K562 (cell line): ENCODE measurements around the gene FBXW11. TPM values are rescaled to one million over a fixed set of nuclear protein-coding genes. Genes with fewer than 3 reads are reported as not detected.

Experiments
- ATAC-seq: fragments of 200-7000 bp; cut with Tn5 transposase; 3 replicates; pipeline ENCODE4 v1.9.1; 2020; ENCODE audit warnings: moderate library complexity
- BruUV-seq: library from RNA; stranded (reverse); fragments of 400-500 nt; replicated peaks from 2 replicates; lab custom pipeline; 2021; lab: Mats Ljungman, UMichigan
- CTCF ChIA-PET: fragments of 300-600 bp; formaldehyde crosslinking; extraction: SDS; loops from one replicate; lab custom pipeline; 2021; ENCODE audit warnings: low intra/inter-chr PET ratio; lab: Yijun Ruan, JAX
- POLR2A ChIA-PET: fragments of 300-600, 350-650 bp; sonication (Branson Sonifier 250); formaldehyde crosslinking; extraction: SDS; loops from one replicate; lab custom pipeline; 2021; ENCODE audit warnings: antibody characterized with exemption, inconsistent platforms; lab: Yijun Ruan, JAX
- DNase-seq, 4 experiments: peaks; one replicate each; pipeline versions ENCODE4 v3.0.0 to v3.0.0-alpha.2; 2011 to 2018; ENCODE audit warnings: low spot score in 3 of 4, mixed read lengths in 3 of 4; ENCODE audit errors: extremely low read depth in 1 of 4
- FAIRE-seq: peaks from 2 replicates; lab custom pipeline; 2011; peaks lifted over from hg19 to GRCh38; lab: Jason Lieb, UNC
- H2AFZ ChIP-seq: 2 replicates; pipeline ENCODE4 v1.6.0; 2011; ENCODE audit warnings: low read depth, low read length, control low read depth, inconsistent platforms
- H3K27ac ChIP-seq: fragments of 200-600 bp; 3 replicates; pipeline ENCODE4 v1.8.0; 2011; ENCODE audit warnings: low read depth, mild to moderate bottlenecking, control low read depth, inconsistent platforms, low read length, moderate library complexity, mixed read lengths; ENCODE audit errors: extremely low read depth
- H3K27me3 ChIP-seq, 2 experiments: fragments of 300-600 bp in 1 of 2; 2 replicates in 1 of 2; 3 replicates in 1 of 2; pipeline versions ENCODE4 v1.6.0 to v1.8.0; 2011; ENCODE audit warnings: inconsistent platforms in 2 of 2, low read length in 2 of 2, mild to moderate bottlenecking in 1 of 2, mixed read lengths in 1 of 2, moderate library complexity in 1 of 2; ENCODE audit not compliant: control insufficient read depth in 2 of 2, insufficient read depth in 2 of 2
- H3K36me3 ChIP-seq: fragments of 300-600 bp; 3 replicates; pipeline ENCODE4 v1.8.0; 2011; ENCODE audit warnings: mild to moderate bottlenecking, low read length, inconsistent platforms; ENCODE audit not compliant: control insufficient read depth, insufficient read depth
- H3K4me1 ChIP-seq, 2 experiments: fragments of 200-600 bp in 1 of 2; replicated peaks in 1 of 2; 2 replicates in 1 of 2; 3 replicates in 1 of 2; pipeline versions ENCODE4 v1.5.1 to v1.8.0; 2011; ENCODE audit warnings: inconsistent platforms in 2 of 2, low read length in 2 of 2, mild to moderate bottlenecking in 1 of 2, mixed read lengths in 1 of 2, moderate library complexity in 1 of 2; ENCODE audit not compliant: control insufficient read depth in 2 of 2, insufficient read depth in 2 of 2
- H3K4me2 ChIP-seq: 2 replicates; pipeline ENCODE4 v1.6.1; 2011; ENCODE audit warnings: low read length, control low read depth, inconsistent platforms, mixed read lengths; ENCODE audit not compliant: insufficient read depth
- H3K4me3 ChIP-seq: fragments of 200-600 bp; sonication (generic), shearing (Covaris generic); 2 replicates; pipeline ENCODE4 v1.5.1; 2016; ENCODE audit warnings: control low read depth, inconsistent platforms
- H3K79me2 ChIP-seq: fragments of 200-600 bp; 3 replicates; pipeline ENCODE4 v1.8.0; 2011; ENCODE audit warnings: low read length, inconsistent platforms; ENCODE audit not compliant: control insufficient read depth, insufficient read depth
- H3K9ac ChIP-seq, 2 experiments: 2 replicates each; pipeline versions ENCODE4 v1.6.0 to v1.6.1; 2011; ENCODE audit warnings: low read depth in 2 of 2, low read length in 2 of 2, control low read depth in 1 of 2, inconsistent platforms in 1 of 2, mild to moderate bottlenecking in 1 of 2, mixed read lengths in 1 of 2; ENCODE audit not compliant: insufficient read depth in 1 of 2
- H3K9me1 ChIP-seq: one replicate; pipeline ENCODE4 v1.6.0; 2011; ENCODE audit warnings: inconsistent platforms, mild to moderate bottlenecking, low read length, moderate library complexity; ENCODE audit not compliant: control insufficient read depth, insufficient read depth
- H3K9me3 ChIP-seq: replicated peaks from 2 replicates; pipeline ENCODE4 v1.5.1; 2011; ENCODE audit warnings: low read depth, low read length, inconsistent platforms; ENCODE audit not compliant: control insufficient read depth, insufficient read depth
- H4K20me1 ChIP-seq: replicated peaks from 2 replicates; pipeline ENCODE4 v1.6.1; 2011; ENCODE audit warnings: low read length, inconsistent platforms, mixed read lengths; ENCODE audit not compliant: control insufficient read depth, insufficient read depth
- ASH1L ChIP-seq: fragments of 450-650 bp; IDR thresholded peaks from 2 replicates; pipeline ENCODE4 v1.6.1; 2018; ENCODE audit warnings: borderline replicate concordance, mild to moderate bottlenecking, low read depth; ENCODE audit not compliant: partially characterized antibody
- FOXA3 ChIP-seq, 2 experiments: fragments of 450-650 bp in 1 of 2; sonication (generic) in 1 of 2; formaldehyde crosslinking; IDR thresholded peaks in 1 of 2; conservative IDR thresholded peaks in 1 of 2; 2 replicates each; pipeline versions ENCODE4 v1.4.0 to v1.8.0; 2020 to 2022; ENCODE audit warnings: mild to moderate bottlenecking in 2 of 2, missing genetic modification reagents in 1 of 2
- HDGF ChIP-seq: fragments of 450-650 bp; IDR thresholded peaks from 2 replicates; pipeline ENCODE4 v1.6.1; 2016
- HIVEP1 ChIP-seq: fragments of 250-450 bp; sonication (Bioruptor Pico); IDR thresholded peaks from 2 replicates; pipeline ENCODE4 v1.4.0; 2020; ENCODE audit warnings: mild to moderate bottlenecking
- KDM5B ChIP-seq: fragments of 200-600 bp; sonication (generic); IDR thresholded peaks from 2 replicates; pipeline ENCODE4 v1.6.1; 2012; ENCODE audit warnings: low read depth, mild to moderate bottlenecking, moderate library complexity, low read length, control low read depth, inconsistent platforms; ENCODE audit not compliant: insufficient replicate concordance
- NFE2 ChIP-seq: IDR thresholded peaks from 2 replicates; pipeline ENCODE4 v1.6.1; 2014; ENCODE audit warnings: antibody characterized with exemption, low read depth
- PHTF2 ChIP-seq: fragments of 250-450 bp; sonication (Bioruptor Pico); IDR thresholded peaks from 2 replicates; pipeline ENCODE4 v1.5.0; 2021; ENCODE audit warnings: mild to moderate bottlenecking
- PTTG1 ChIP-seq: fragments of 450-650 bp; IDR thresholded peaks from 2 replicates; pipeline ENCODE4 v1.6.1; 2016; ENCODE audit warnings: low read depth, mild to moderate bottlenecking, missing genetic modification characterization, missing compliant biosample characterization
- RAD21 ChIP-seq, 2 experiments: fragments of 250-450 bp in 1 of 2; fragments of 450-650 bp in 1 of 2; sonication (Bioruptor Pico) in 1 of 2; formaldehyde crosslinking in 1 of 2; IDR thresholded peaks in 1 of 2; conservative IDR thresholded peaks in 1 of 2; 2 replicates each; pipeline versions ENCODE4 v1.4.0 to v1.8.0; 2020 to 2022; ENCODE audit warnings: mild to moderate bottlenecking in 2 of 2, moderate library complexity in 1 of 2
- TAF7 ChIP-seq: fragments of 450-650 bp; IDR thresholded peaks from 2 replicates; pipeline ENCODE4 v1.6.1; 2016; ENCODE audit warnings: missing genetic modification characterization, missing compliant biosample characterization
- ZNF197 ChIP-seq: fragments of 200-800 bp; sonication (Bioruptor generic); IDR thresholded peaks from 2 replicates; pipeline ENCODE4 v1.6.1; 2016; ENCODE audit warnings: low read depth, missing genetic modification characterization, missing compliant biosample characterization
- WGBS: fragments of 100-300 bp; shearing (Covaris generic); methylation state at CpG from one replicate; pipeline ENCODE4 v1.1.6; 2016; ENCODE audit warnings: low coverage, mixed read lengths; ENCODE audit not compliant: insufficient coverage; ENCODE audit errors: missing lambda C conversion rate; 5-methylcytosine and 5-hydroxymethylcytosine counted together
- in situ Hi-C: fragments of 300-500 bp; cut with MboI; formaldehyde crosslinking; loops from 4 replicates; pipeline ENCODE4 v1.15.0; 2018; ENCODE audit warnings: inconsistent platforms, mixed read lengths
- intact Hi-C: fragments of 100-400 bp; cut with micrococcal nuclease; formaldehyde crosslinking; loops from 2 replicates; pipeline ENCODE4 v1.14.2; 2022
- polyA plus RNA-seq, 8 experiments: library from polyadenylated mRNA; depleted of rRNA in 4 of 8; stranded (reverse) in 5 of 8; unstranded in 3 of 8; fragments of >200 nt; fragmentation: Nextera tagmentation in 2 of 8; fragmentation: Illumina TruSeq in 1 of 8; extraction: Ambion mirVana in 2 of 8; extraction: Trizol in 1 of 8; gene quantifications; 2 replicates each; pipeline versions ENCODE4 v1.2.1 to v1.2.3, GENCODE V29; 2011 to 2014; ENCODE audit warnings: inconsistent platforms in 1 of 8, missing spikeins in 1 of 8
- total RNA-seq, 7 experiments: library from RNA; depleted of rRNA in 6 of 7; stranded (reverse); fragments of >200 nt in 6 of 7; fragmentation: Illumina TruSeq in 2 of 7; extraction: Trizol in 2 of 7; gene quantifications; 2 replicates each; pipeline versions ENCODE4 v1.2.1 to v1.2.3, GENCODE V29; 2011 to 2021; ENCODE audit warnings: low replicate concordance in 1 of 7

FBXW11 gene
- total and polyA plus RNA-seq, 9 of the 15 experiments (the other 6 are each of a cell fraction or from before 2014, with no cell fraction given): 3.0 to 28.6 (median 23.6) TPM

DNA sequence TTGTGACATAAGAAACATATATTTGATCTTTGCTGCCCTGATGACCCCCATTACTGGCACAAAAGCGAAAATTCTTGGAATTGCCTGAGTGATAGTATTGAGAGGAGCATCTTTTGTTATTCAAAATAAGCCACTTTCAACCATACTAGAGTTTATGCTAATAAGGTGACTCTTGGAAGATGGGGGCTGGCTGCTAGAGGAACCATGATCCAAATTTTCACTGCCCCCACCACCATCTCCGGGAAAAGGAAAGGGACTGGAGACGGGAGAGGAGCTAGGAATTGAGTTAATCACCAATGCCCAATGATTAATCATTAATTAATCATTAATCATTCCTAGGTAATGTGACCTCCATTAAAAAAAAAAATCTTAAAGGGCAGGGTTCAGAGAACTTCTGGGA, 25.6 kb downstream of the FBXW11 start:
- Histone ChIP-seq H3K4me3 (no peak overlapping the region), H2AFZ (no peak overlapping the region), H3K4me2 (no peak overlapping the region), H3K27me3 (no peaks in the 10 kb centered on the region), H3K27ac (no peak overlapping the region), H3K4me1 (no peaks in the 10 kb centered on the region; a peak in 1 of 5 replicates), H3K36me3 (no peaks in the 10 kb centered on the region), H3K9me1 (no peaks in the 10 kb centered on the region), H4K20me1 (no peaks in the 10 kb centered on the region), H3K9me3 (no peaks in the 10 kb centered on the region), H3K79me2 (peaks cover 55% of the 10 kb centered on the region), H3K9ac (no peak overlapping the region)
- ATAC-seq: no peak
- in situ Hi-C loops: no loop called here
- CTCF ChIA-PET: no interaction called here
- intact Hi-C loops: no loop called here
- TF ChIP-seq PTTG1 (tag): no peak
- no peak for TF ChIP-seq PHTF2 (CRISPR knock-in tag)
- no peak for TF ChIP-seq ZNF197 (CRISPR knock-in tag)
- no peak for TF ChIP-seq KDM5B
- no peak for TF ChIP-seq HIVEP1 (CRISPR knock-in tag)
- TF ChIP-seq FOXA3 (CRISPR knock-in tag; conservative IDR thresholded peaks at IDR 0.05 in 1 of 2, IDR thresholded peaks at IDR 0.05 in 1 of 2): no peak
- no peak for TF ChIP-seq ASH1L
- no peak for TF ChIP-seq HDGF
- TF ChIP-seq RAD21 (CRISPR knock-in tag; conservative IDR thresholded peaks at IDR 0.05 in 1 of 2, IDR thresholded peaks at IDR 0.05 in 1 of 2): no peak
- TF ChIP-seq NFE2: no peak
- TF ChIP-seq TAF7 (tag): no peak
- FAIRE-seq: no peak
- DNase-seq: no peak
- WGBS: 82% methylated on average over 3 of the region's 3 CpGs
- BruUV-seq: no TSS peak
- POLR2A ChIA-PET: no interaction called here
